HepG2 (cell line): ENCODE results near the gene RAC3. TPM values are rescaled to one million over a fixed set of nuclear protein-coding genes. Genes with fewer than 3 reads are reported as not detected.

Experiments used
- ARNTL ChIP-seq: sonication (generic); formaldehyde crosslinking; IDR thresholded peaks from 2 replicates; pipeline ENCODE4 v1.4.0; 2020; ENCODE audit warnings: mild to moderate bottlenecking, missing genetic modification reagents
- CEBPG ChIP-seq: IDR thresholded peaks from 2 replicates; pipeline ENCODE4 v1.6.1; 2016
- FOXJ3 ChIP-seq: sonication (generic); formaldehyde crosslinking; IDR thresholded peaks from 2 replicates; pipeline ENCODE4 v1.4.0; 2020; ENCODE audit warnings: missing genetic modification reagents, mild to moderate bottlenecking, borderline replicate concordance
- GATAD2A ChIP-seq: IDR thresholded peaks from 2 replicates; pipeline ENCODE4 v1.6.1; 2016
- HOXA5 ChIP-seq: sonication (generic); formaldehyde crosslinking; IDR thresholded peaks from 2 replicates; pipeline ENCODE4 v1.4.0; 2020; ENCODE audit warnings: missing genetic modification reagents
- JUN ChIP-seq: sonication (generic); formaldehyde crosslinking; IDR thresholded peaks from 2 replicates; pipeline ENCODE4 v1.4.0; 2020; ENCODE audit warnings: mild to moderate bottlenecking, missing genetic modification reagents
- KIAA2018 ChIP-seq: sonication (generic); formaldehyde crosslinking; IDR thresholded peaks from 2 replicates; pipeline ENCODE4 v1.5.0; 2020; ENCODE audit warnings: mild to moderate bottlenecking, missing genetic modification reagents, borderline replicate concordance
- NR1H2 ChIP-seq: sonication (generic); formaldehyde crosslinking; IDR thresholded peaks from 2 replicates; pipeline ENCODE4 v1.8.1; 2022; ENCODE audit warnings: low read depth, missing genetic modification reagents, borderline replicate concordance
- ONECUT2 ChIP-seq: sonication (generic); formaldehyde crosslinking; IDR thresholded peaks from 2 replicates; pipeline ENCODE4 v1.4.0; 2020; ENCODE audit warnings: missing genetic modification reagents
- SMYD3 ChIP-seq: sonication (generic); formaldehyde crosslinking; IDR thresholded peaks from 2 replicates; pipeline ENCODE4 v1.8.1; 2023; ENCODE audit warnings: mild to moderate bottlenecking, missing genetic modification reagents
- SRY ChIP-seq: sonication (generic); formaldehyde crosslinking; IDR thresholded peaks from 2 replicates; pipeline ENCODE4 v1.8.0; 2022; ENCODE audit warnings: mild to moderate bottlenecking, missing genetic modification reagents
- TFAP4 ChIP-seq: sonication (generic); IDR thresholded peaks from 2 replicates; pipeline ENCODE4 v1.6.1; 2016; ENCODE audit warnings: low read depth, borderline replicate concordance
- TMF1 ChIP-seq: sonication (generic); formaldehyde crosslinking; IDR thresholded peaks from 2 replicates; pipeline ENCODE4 v1.8.1; 2022; ENCODE audit warnings: low read depth, missing genetic modification reagents
- ZBTB1 ChIP-seq: sonication (generic); formaldehyde crosslinking; IDR thresholded peaks from 2 replicates; pipeline ENCODE4 v1.4.0; 2020; ENCODE audit warnings: missing genetic modification reagents, borderline replicate concordance
- ZBTB34 ChIP-seq: sonication (generic); formaldehyde crosslinking; IDR thresholded peaks from 2 replicates; pipeline ENCODE4 v1.8.0; 2022; ENCODE audit warnings: mild to moderate bottlenecking, missing genetic modification reagents
- ZKSCAN8 ChIP-seq: IDR thresholded peaks from 2 replicates; pipeline ENCODE4 v1.6.1; 2016; ENCODE audit warnings: borderline replicate concordance, missing genetic modification reagents, missing compliant biosample characterization
- ZNF264 ChIP-seq: sonication (generic); formaldehyde crosslinking; IDR thresholded peaks from 2 replicates; pipeline ENCODE4 v1.4.0; 2020; ENCODE audit warnings: missing genetic modification reagents
- ZNF549 ChIP-seq: sonication (generic); formaldehyde crosslinking; IDR thresholded peaks from 2 replicates; pipeline ENCODE4 v1.5.0; 2020; ENCODE audit warnings: missing genetic modification reagents
- ZNF615 ChIP-seq: sonication (generic); formaldehyde crosslinking; IDR thresholded peaks from 2 replicates; pipeline ENCODE4 v1.5.0; 2020; ENCODE audit warnings: mild to moderate bottlenecking, missing genetic modification reagents, borderline replicate concordance
- ZNF737 ChIP-seq: sonication (generic); formaldehyde crosslinking; IDR thresholded peaks from 2 replicates; pipeline ENCODE4 v1.5.0; 2020; ENCODE audit warnings: missing genetic modification reagents, mild to moderate bottlenecking, borderline replicate concordance
- ZNF83 ChIP-seq: sonication (generic); formaldehyde crosslinking; IDR thresholded peaks from 2 replicates; pipeline ENCODE4 v1.4.0; 2020; ENCODE audit warnings: missing genetic modification reagents, mild to moderate bottlenecking, borderline replicate concordance
- polyA plus RNA-seq, 8 experiments: library from polyadenylated mRNA; depleted of rRNA in 3 of 8; stranded (reverse) in 7 of 8; unstranded in 1 of 8; fragments of >200 nt; fragmentation: Illumina TruSeq in 4 of 8; extraction: Trizol in 4 of 8; gene quantifications; 2 replicates each; pipeline versions ENCODE4 v1.2.1 to v1.2.3, GENCODE V29; 2011 to 2016; ENCODE audit warnings: low read depth in 4 of 8, missing spikeins in 1 of 8, mixed read lengths in 1 of 8; ENCODE audit not compliant: insufficient read depth in 1 of 8
- total RNA-seq, 5 experiments: library from RNA; depleted of rRNA; stranded (reverse); fragments of >200 nt; fragmentation: Illumina TruSeq; extraction: Trizol; gene quantifications; 2 replicates each; pipeline ENCODE4 v1.2.3, GENCODE V29; 2016; ENCODE audit warnings: low read depth in 1 of 5

Gene RAC3
- total and polyA plus RNA-seq, 2 of the 13 experiments (the other 11 are each of a cell fraction or from before 2014, with no cell fraction given) = 10.5 to 21.3 TPM

- no peak for TF ChIP-seq KIAA2018 (CRISPR knock-in tag)
- TF ChIP-seq ONECUT2 (CRISPR knock-in tag) = 0 out of 2 replicates have a peak, but pooled peaks have one; percentile 33
- peak; percentile 94 for TF ChIP-seq TMF1
- peak; percentile 67 for TF ChIP-seq ZKSCAN8
- peak; percentile 29; the same call in 1 of the 2 replicates for TF ChIP-seq CEBPG (CRISPR knock-in tag)
- peak; percentile 74 for TF ChIP-seq ZNF549 (CRISPR knock-in tag)
- TF ChIP-seq ZNF264 (CRISPR knock-in tag) = peak; percentile 87
- TF ChIP-seq SRY (CRISPR knock-in tag) = peak; percentile 91
- TF ChIP-seq ARNTL = peak; percentile 72
- TF ChIP-seq ZBTB1 = no peak
- TF ChIP-seq TFAP4 = peak; percentile 85; the same call in 1 of the 2 replicates
- 0 out of 2 replicates have a peak, but pooled peaks have one; percentile 47 for TF ChIP-seq ZNF737
- TF ChIP-seq ZNF615 (CRISPR knock-in tag) = peak; percentile 78; the same call in 1 of the 2 replicates
- TF ChIP-seq GATAD2A (CRISPR knock-in tag) = peak; percentile 90
- peak; percentile 99 for TF ChIP-seq SMYD3 (CRISPR knock-in tag)
- peak; percentile 13 for TF ChIP-seq ZNF83 (CRISPR knock-in tag)
- TF ChIP-seq JUN = no peak
- peak; percentile 90 for TF ChIP-seq NR1H2 (CRISPR knock-in tag)
- TF ChIP-seq FOXJ3 = peak; percentile 89
- TF ChIP-seq HOXA5 (CRISPR knock-in tag) = peak; percentile 52; the same call in 1 of the 2 replicates
- TF ChIP-seq ZBTB34 (CRISPR knock-in tag) = peak; percentile 92
Observed at GRCh38 chr17:81991684-81992305, 39.7 kb upstream of the RAC3 start (continued).
